ENCODE measurements around the gene SLC50A1.
A peak's percentile ranks its signal among the peaks of the same experiment; 100 is the strongest.
"Not testable (repeated sequence)": the region's sequence is repeated elsewhere in the genome, so short reads cannot be mapped to it uniquely, and the experiment has no call there.

SLC50A1 gene

GRCh38 chr1:155137154-155137949 lies 1.7 kb downstream of the SLC50A1 start:
- no peak for DNase-seq

GRCh38 chr1:155139895-155140629 lies 4.4 kb downstream of the SLC50A1 start, which contains the start of gene DPM3:
Gene DPM3 (minus strand): TSS chr1:155140531. CDS start chr1:155140240, 291 bp downstream.
- peak; percentile 88 to 89 for DNase-seq

GRCh38 chr1:155140630-155140953 lies 4.9 kb downstream of the SLC50A1 start:
- DNase-seq: no peak

- DNase-seq: no peak
Measured at GRCh38 chr1:155141749-155142148, 6.1 kb downstream of the SLC50A1 start.

- DNase-seq: no peak
Measured at GRCh38 chr1:155145491-155145890, 9.8 kb downstream of the SLC50A1 start.

GRCh38 chr1:155155996-155156643 lies 20.5 kb downstream of the SLC50A1 start:
- not testable (repeated sequence) for DNase-seq

- DNase-seq: no peak
Measured at GRCh38 chr1:155158991-155159390, 23.3 kb downstream of the SLC50A1 start.

- DNase-seq: no peak
Measured at GRCh38 chr1:155160128-155160527, 24.5 kb downstream of the SLC50A1 start.

GRCh38 chr1:155162631-155163030 lies 27.0 kb downstream of the SLC50A1 start:
- DNase-seq: not testable (repeated sequence)

GRCh38 chr1:155163785-155164184 lies 28.1 kb downstream of the SLC50A1 start:
- DNase-seq: not testable (repeated sequence)

GRCh38 chr1:155164625-155165024 lies 29.0 kb downstream of the SLC50A1 start:
- DNase-seq: not testable (repeated sequence)

GRCh38 chr1:155166051-155166470 lies 30.4 kb downstream of the SLC50A1 start:
- DNase-seq: no peak

GRCh38 chr1:155166471-155167165 lies 31.0 kb downstream of the SLC50A1 start:
- DNase-seq: no peak

GRCh38 chr1:155167166-155168104 lies 31.8 kb downstream of the SLC50A1 start:
- peak; percentile 86 to 87 for DNase-seq

- not testable (repeated sequence) for DNase-seq
Measured at GRCh38 chr1:155168105-155168445, 32.4 kb downstream of the SLC50A1 start.

- DNase-seq: no peak
Measured at GRCh38 chr1:155168456-155169210, 33.0 kb downstream of the SLC50A1 start.

- DNase-seq: no peak
Measured at GRCh38 chr1:155169541-155169940, 33.9 kb downstream of the SLC50A1 start.

GRCh38 chr1:155170101-155170785 lies 34.6 kb downstream of the SLC50A1 start:
- DNase-seq: no peak

- DNase-seq: no peak
Measured at GRCh38 chr1:155170806-155171205, 35.2 kb downstream of the SLC50A1 start.

All from CD4-positive, alpha-beta T cell treated with Interleukin-1 beta for 1 hour (primary cell).